Cerebellar cortex (tissue), 1 donor: ENCODE measurements around the gene IQGAP1.
A peak's percentile ranks its signal among the peaks of the same experiment; 100 is the strongest.
"Not testable (repeated sequence)": the region's sequence is repeated elsewhere in the genome, so short reads cannot be mapped to it uniquely, and the experiment has no call there.

Experiments
- DNase-seq: peaks from one replicate; pipeline ENCODE4 v3.0.0-alpha.2; 2015; ENCODE audit warnings: low spot score

IQGAP1 gene

GRCh38 chr15:90487186-90487585 lies 99.1 kb downstream of the IQGAP1 start:
- DNase-seq, result no peak

- DNase-seq, result no peak
Observed at GRCh38 chr15:90489514-90489913, 101.5 kb downstream of the IQGAP1 start.

DNA sequence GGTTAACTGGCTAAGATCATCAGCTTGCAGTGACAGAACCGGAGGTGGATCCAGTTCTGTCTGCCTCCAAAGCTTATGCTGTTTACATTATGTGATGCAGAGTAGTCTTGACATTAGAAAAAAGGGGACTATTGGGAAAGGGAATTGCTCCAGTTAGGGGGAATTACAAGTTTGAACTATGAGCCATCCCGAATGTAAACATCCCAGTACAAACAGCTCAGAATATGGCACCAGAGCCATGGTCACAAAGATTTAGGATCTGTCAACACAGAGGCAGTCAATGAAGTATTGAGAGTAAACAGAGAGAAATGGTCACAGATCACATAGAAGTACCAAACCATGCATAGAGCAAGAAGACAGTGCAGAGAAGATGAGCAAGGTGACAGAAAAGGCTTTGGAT lies 101.9 kb downstream of the IQGAP1 start:
- DNase-seq, result no peak

- no peak for DNase-seq
Observed at GRCh38 chr15:90493647-90494046, 105.6 kb downstream of the IQGAP1 start.

DNA sequence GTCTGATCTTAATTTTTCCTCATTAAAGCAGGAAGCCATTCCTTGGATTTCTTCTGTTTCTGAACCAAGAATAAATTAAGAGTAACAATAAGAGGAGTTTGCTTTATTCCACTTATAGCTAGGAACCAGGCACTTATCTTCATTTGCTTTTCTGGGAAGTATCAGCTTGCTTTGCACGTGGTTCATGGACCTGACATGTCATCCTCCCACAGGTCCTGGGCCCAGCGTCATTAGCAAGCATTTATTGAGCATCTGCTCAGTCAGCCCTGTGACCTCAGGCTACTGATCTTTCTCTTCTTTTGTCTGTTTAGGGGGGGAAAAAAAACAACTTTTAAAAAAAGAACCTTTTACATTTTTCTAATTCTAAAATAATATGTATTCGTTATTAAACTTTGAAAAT lies 107.0 kb downstream of the IQGAP1 start:
- no peak for DNase-seq

DNA sequence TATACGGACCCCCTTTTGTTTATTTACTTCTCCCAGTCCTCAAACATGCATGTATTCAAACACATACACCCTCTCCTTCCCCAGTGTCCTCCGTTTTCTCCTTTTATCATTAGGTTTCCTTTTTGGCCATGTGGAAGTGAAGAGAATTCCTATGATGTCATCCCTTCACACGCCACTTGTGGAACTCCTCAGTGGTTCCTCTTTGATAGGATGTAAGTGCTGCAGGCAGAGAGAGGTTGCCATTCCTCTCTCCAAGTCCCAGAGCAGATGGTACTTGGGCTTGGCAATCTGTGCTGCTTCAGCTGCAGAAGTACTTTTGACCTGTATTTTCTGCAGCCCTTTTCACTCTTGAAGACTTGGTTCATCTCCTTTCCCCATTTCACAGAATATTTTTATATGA lies 108.7 kb downstream of the IQGAP1 start:
- peak; percentile 63 for DNase-seq

- DNase-seq, result no peak
Observed at GRCh38 chr15:90497376-90497775, 109.3 kb downstream of the IQGAP1 start.

DNA sequence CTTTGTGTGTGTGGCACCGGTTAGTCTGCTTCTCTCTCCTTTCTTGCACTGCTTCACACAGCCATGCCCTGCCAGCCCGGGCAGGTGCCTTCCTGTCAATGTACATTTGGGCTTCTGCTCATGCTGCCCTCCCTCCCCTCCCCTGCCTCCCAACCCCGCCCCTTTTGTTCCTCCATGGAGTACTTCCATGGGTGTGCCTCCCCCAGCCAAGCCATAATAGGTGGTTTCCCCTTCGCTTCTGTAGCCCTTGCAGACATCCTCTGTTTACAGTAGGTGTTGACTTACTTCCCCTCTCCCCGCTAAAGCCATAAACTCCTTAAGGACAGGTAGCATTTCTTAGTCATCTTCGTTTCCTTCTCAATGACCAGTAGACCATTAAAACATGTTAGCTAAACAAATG lies 109.9 kb downstream of the IQGAP1 start:
- DNase-seq, result no peak

- DNase-seq, result no peak
Observed at GRCh38 chr15:90500171-90500570, 112.1 kb downstream of the IQGAP1 start.

- DNase-seq, result no peak
Observed at GRCh38 chr15:90501898-90502297, 113.9 kb downstream of the IQGAP1 start.

DNA sequence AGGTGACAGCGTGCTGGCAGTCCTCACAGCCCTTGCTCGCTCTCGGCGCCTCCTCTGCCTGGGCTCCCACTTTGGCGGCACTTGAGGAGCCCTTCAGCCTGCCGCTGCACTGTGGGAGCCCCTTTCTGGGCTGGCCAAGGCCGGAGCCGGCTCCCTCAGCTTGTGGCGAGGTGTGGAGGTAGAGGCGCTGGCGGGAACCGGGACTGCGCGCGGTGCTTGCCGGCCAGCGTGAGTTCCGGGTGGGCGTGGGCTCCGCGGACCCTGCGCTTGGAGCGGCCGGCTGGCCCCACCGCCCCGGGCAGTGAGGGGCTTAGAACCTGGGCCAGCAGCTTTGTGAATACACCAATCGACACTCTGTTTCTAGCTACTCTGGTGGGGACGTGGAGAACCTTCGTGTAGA lies 122.7 kb downstream of the IQGAP1 start:
- DNase-seq, result not testable (repeated sequence)

DNA sequence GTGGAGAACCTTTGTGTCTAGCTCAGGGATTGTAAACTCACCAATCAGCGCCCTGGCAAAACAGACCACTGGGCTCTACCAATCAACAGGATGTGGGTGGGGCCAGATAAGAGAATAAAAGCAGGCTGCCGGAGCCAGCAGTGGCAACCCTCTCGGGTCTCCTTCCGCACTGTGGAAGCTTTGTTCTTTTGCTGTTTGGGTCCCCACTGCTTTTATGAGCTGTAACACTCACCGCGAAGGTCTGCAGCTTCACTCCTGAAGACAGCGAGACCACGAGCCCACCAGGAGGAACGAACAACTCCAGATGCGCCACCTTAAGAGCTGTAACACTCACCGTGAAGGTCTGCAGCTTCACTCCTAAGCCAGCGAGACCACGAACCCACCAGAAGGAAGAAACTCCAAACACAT lies 123.2 kb downstream of the IQGAP1 start:
- not testable (repeated sequence) for DNase-seq

GRCh38 chr15:90512276-90512675 lies 124.2 kb downstream of the IQGAP1 start:
- no peak for DNase-seq

- DNase-seq, result no peak
Observed at GRCh38 chr15:90512981-90513380, 124.9 kb downstream of the IQGAP1 start.

DNA sequence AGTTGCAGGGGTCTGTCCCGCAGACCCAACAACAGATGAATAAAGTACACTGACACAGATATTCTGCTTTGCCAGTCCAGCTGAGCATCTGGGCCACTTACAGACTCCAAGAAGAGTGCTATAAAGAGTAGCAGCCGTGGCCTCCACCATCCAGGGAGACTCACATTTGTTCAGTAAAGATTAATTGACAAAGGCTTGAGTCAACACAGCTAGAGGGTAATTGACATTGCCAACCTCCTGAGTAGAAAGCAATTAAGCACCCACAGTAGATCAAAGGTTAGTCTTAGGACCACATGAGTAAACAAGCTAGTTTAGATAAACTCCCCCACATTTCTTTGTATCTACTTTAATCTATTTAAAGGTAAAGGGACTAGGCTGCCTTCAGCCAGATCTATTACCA lies 125.4 kb downstream of the IQGAP1 start:
- no peak for DNase-seq

DNA sequence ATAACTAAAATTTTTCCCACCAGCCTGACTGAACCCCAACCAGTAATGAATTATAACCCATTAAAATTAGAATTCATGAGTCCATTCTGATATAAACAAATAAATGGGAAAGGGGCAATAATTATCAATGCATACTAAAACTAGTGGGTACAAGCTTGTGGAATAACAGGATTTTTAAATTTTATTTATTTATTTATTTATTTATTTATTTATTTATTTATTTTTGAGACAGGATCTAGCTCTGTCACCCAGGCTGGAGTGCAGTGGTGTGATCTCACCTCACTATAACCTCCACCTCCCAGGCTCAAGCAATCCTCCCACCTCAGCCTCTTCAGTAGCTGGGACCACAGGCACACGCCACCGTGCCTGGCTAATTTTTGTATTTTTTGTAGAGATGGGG lies 125.9 kb downstream of the IQGAP1 start:
- DNase-seq, result not testable (repeated sequence)

GRCh38 chr15:90519688-90520087 lies 131.6 kb downstream of the IQGAP1 start:
- DNase-seq, result no peak

DNA sequence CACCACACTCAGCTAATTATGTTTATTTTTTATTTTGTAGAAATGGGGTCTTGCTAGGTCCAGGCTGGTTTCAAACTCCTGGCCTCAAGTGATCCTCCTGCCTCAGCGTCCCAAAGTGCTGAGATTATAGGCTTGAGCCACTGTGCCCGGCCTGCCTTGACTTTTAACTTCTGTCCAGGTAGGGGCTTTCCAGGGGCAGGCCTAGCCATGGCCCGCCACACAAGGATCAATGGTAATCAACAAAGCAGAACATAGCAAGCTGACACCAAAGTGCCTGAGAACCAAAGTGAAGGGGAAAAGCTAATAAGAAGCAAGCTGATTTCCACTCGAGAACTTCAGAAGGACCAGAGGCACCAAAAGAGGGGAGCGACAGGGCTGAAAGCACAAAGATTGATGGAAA lies 132.3 kb downstream of the IQGAP1 start:
- no peak for DNase-seq

GRCh38 chr15:90523373-90523772 lies 135.3 kb downstream of the IQGAP1 start:
- no peak for DNase-seq

DNA sequence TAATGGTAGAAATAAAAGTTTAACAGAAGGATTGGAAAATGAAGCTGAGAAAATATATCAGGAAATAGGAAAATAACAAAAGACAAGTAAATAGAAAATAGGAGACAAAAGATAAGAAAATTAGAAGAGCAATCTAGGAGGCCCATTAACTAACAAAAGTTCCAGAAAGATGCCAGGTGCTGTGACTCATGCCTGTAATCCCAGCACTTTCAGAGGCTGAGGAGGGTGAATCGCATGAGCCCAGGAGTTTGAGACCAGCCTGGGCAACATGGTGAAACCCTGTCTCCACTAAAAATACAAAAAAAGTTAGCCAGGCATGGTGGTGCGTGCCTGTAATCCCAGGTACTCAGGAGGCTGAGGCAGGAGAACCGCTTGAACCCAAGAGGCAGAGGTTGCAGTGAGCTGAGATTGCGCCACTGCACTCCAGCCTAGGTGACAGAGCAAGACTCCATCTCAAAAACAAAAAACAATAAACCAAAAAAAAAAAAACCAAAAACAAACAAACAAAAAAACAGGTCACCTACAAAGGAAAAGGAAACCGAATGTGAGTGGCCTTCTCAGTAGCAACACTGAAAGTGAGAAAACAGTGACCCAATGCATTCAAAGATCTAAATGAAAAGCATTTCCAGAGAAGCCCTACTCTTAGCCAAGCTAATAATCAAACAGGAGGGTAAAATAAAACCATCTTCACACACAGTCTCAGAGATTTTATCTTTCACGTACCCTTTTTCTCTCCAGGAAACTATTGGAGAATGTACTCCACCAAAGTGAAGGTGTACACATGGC lies 136.2 kb downstream of the IQGAP1 start:
- not testable (repeated sequence) for DNase-seq

DNA sequence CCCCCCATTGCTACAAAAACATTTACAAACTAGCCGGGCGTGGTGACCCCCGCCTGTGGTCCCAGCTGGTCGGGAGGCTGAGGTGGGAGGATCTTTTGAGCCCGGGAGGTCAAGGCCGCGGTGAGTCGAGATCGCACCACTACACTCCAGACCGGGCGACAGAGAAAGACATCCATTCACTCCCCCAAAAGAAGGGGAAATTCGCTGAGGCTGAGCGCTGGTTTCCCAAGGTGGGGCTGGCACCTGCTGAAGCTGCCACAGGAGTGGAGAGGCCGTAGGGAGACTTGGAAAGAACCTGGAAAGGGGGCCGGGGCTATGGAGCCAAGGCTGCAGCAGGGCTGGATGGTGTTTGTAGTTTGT lies 140.9 kb downstream of the IQGAP1 start:
- DNase-seq, result peak; percentile 31

DNA sequence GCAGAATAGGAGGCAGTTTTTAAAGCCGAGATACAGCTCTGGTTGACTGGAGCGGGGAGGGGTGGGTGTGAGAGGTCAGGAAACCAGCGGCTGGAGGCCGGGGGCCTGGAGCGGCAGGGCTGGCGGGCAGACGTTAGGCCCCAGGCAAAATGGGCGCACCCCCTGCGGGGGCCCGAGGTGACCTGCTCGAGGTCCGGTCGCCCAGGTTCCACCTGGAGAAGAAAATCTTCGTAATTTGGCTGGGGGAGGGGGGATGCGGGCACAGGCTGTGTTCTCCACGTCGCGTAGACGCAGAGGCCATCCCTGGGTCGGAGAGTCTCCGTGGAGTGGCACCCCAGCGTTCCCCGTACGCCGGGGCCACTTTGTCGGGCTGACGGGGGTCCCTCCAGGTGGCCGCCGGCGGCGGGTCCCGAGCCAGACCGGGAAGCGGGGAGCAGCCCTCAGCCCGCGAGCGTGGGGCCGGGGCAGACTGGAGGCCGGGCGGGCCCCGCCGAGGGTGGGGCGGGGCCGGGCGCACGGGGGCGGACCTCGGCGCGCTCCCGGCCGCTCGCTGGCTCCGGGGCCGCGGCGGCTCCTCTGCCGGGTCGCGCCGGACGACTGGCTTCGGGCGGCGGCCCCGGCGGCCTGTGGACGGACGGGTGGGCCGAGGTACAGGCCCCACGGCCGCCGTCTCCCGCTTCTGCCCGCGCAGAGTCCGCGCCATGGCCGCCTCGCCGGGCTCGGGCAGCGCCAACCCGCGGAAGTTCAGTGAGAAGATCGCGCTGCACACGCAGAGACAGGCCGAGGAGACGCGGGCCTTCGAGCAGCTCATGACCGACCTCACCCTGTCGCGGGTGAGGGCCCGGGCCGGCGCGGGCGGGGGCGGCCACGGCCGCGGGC lies 141.6 kb downstream of the IQGAP1 start, which contains the start of gene CRTC3:
Gene CRTC3 (plus strand): TSS at position 553 of the 879 bp plus-strand sequence. CDS start 149 bp downstream, at position 702.
- DNase-seq, result peak; percentile 30
